Ovary (tissue), 3 donors: ENCODE results near the gene DLL3.

Source experiments
- CTCF ChIP-seq, 3 donors: fragments of 450-650 bp in 2 of 3; fragments of 200-600 bp in 1 of 3; IDR thresholded peaks; one replicate each; pipeline versions ENCODE4 v1.5.1 to v1.8.0; 2016 to 2022; ENCODE audit warnings: antibody characterized with exemption in 3 of 3, mild to moderate bottlenecking in 1 of 3
- EP300 ChIP-seq: sonication (generic); formaldehyde crosslinking; IDR thresholded peaks from one replicate; pipeline ENCODE4 v1.6.1; 2017; ENCODE audit warnings: antibody characterized with exemption
- POLR2A ChIP-seq: fragments of 450-650 bp; IDR thresholded peaks from one replicate; pipeline ENCODE4 v1.6.1; 2017; ENCODE audit warnings: antibody characterized with exemption, mild to moderate bottlenecking, moderate library complexity
- donor health status: DM: no; HTN: no; CAD: no.

GRCh38 chr19:39499932-39500331, 1.2 kb downstream of the DLL3 start:
- no peak for TF ChIP-seq CTCF (IDR thresholded peaks at IDR 0.05)
- TF ChIP-seq POLR2A, result no peak
- TF ChIP-seq EP300, result no peak
